Head of caudate nucleus (tissue), 42 donors: Measurements from ENCODE around the gene MCM5.

Source experiments
- DNase-seq, 42 donors: peaks; one replicate each; pipeline versions ENCODE4 v3.0.0 to v3.0.0-alpha.2; 2020 to 2021; ENCODE audit warnings: mixed read lengths in 7 of 42
- intact Hi-C: fragments of 100-400 bp; cut with DNase I; formaldehyde crosslinking; loops from one replicate; pipeline ENCODE4 v1.15.0; 2022

MCM5 gene

GRCh38 chr22:35397095-35397904 is 2.6 kb upstream of the MCM5 start:
- intact Hi-C loops = no loop called here
- DNase-seq = no peak

- intact Hi-C loops = no loop called here
- DNase-seq = no peak
Measured at GRCh38 chr22:35398591-35398973, 1.4 kb upstream of the MCM5 start.

- intact Hi-C loops = no loop called here
- peak in 3 of 42 donors; percentile 9 to 39 (median 14) for DNase-seq
Measured at GRCh38 chr22:35399114-35399677, 744 bp upstream of the MCM5 start.

- intact Hi-C loops = no loop called here
- DNase-seq = no peak
Measured at GRCh38 chr22:35400501-35400790, 506 bp downstream of the MCM5 start.

DNA sequence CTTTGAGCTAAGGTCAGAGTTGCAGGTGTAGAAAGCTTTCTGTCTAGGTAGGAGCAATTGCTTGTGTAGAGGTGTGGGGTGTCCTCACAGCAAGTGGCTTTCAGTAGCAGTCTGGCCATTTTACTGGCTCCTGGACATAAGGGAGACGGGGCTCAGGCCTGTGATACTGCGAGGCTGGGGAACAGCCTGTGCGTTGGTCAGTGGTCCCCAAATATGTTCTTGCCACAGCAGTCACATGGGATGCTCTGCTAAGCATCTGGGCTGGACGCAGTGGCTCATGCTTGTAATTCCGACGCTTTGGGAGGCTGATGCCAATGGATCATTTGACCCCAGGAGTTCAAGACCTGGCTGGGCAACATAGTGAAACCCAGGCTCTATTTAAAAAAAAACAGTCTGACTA is 1.9 kb downstream of the MCM5 start:
- intact Hi-C loops = no loop called here
- DNase-seq = no peak

- intact Hi-C loops = no loop called here
Measured at GRCh38 chr22:35403356-35403755, 3.4 kb downstream of the MCM5 start.

GRCh38 chr22:35404176-35404575 is 4.2 kb downstream of the MCM5 start:
- DNase-seq = no peak
- intact Hi-C loops = no loop called here

More at GRCh38 chr22:35403356-35403755, 3.4 kb downstream of the MCM5 start:
- DNase-seq = no peak

- intact Hi-C loops = no loop called here
- no peak for DNase-seq
Measured at GRCh38 chr22:35406443-35406842, 6.5 kb downstream of the MCM5 start.

DNA sequence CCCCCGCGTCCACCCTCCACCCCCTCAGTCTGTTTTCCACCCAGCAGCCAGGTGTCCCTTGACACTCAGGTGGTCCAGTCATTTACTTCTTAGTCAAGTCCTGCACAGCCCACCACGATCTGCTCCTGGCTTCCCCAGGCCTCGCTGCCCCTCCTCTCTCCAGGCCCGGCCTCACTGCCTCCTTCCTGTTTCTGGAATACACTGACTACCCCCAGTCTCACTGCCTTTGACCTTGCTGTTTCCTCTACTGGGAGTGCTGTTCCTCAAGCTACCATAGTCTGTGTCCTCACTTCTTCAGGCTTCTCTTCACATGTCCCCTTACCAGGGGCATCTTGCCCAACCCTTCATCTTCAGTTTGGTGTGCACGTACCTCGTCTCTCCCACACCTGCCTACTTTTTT is 7.4 kb downstream of the MCM5 start:
- intact Hi-C loops = no loop called here
- DNase-seq = no peak

- peak in 37 of 42 donors; percentile 11 to 72 (median 45) for DNase-seq
- intact Hi-C loops = no loop called here
Measured at GRCh38 chr22:35409783-35410662, 10.1 kb downstream of the MCM5 start.

GRCh38 chr22:35410663-35411034 is 10.7 kb downstream of the MCM5 start:
- no peak for DNase-seq
- intact Hi-C loops = no loop called here

DNA sequence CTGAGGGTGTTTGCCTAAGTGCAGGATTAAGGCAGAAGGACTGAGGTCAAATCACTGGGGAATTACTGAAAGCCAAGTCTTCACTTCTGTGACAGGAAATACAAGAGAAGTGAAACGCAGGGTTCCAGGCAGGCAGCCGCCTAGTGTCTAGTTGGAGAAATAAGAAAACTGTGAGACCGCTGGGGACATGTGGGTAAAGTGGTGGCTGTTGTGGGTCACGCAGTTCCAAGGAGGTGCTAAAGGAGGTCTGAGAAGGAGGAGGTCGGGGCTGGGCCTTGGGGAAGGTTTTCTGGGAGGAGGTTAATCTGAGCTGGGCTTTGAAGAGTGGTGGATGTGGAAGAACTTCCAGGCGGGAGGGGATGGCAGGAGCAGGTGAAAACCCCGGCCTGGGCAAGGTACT is 11.2 kb downstream of the MCM5 start:
- intact Hi-C loops = no loop called here
- peak in 5 of 42 donors; percentile 15 to 31 (median 19) for DNase-seq

GRCh38 chr22:35413624-35414023 is 13.7 kb downstream of the MCM5 start:
- no peak for DNase-seq
- intact Hi-C loops = no loop called here

DNA sequence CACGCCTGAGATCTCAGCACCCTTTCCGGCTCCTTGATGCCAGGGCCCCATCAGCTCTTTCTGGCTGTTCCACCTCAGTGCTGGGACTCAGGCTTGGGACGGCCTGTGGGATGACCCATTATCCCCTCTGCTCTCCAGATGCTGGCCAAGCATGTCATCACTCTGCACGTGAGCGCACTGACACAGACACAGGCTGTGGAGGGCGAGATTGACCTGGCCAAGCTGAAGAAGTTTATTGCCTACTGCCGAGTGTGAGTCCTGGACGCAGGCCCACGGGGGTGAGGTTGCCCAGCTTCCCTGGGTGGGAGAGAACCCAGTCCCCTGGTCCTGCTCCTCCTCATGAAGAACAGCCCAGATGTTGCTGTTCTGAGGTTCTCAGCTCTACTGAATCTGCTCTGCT is 17.7 kb downstream of the MCM5 start:
- no peak for DNase-seq
- intact Hi-C loops = no loop called here

DNA sequence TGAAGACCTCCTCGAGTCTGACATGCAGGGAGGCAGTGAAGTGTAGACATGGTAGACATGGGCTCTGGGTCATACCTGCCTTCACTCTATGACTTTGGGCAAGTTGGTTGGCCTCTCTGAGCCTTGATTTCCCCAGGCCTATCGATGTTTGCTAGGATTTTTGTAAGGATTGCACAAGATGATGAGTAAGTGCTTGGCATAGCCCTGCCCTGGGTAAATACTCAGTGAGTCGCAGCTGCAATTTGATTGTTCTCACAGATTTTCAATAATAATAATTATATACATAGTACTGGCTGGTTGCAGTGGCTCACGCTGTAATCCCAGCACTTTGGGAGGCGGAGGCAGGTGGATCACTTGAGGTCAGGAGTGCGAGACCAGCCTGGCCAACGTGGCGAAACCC is 18.1 kb downstream of the MCM5 start:
- no peak for DNase-seq
- intact Hi-C loops = no loop called here

- intact Hi-C loops = no loop called here
- DNase-seq = no peak
Measured at GRCh38 chr22:35418731-35419130, 18.8 kb downstream of the MCM5 start.

GRCh38 chr22:35419756-35420155 is 19.8 kb downstream of the MCM5 start:
- intact Hi-C loops = no loop called here

GRCh38 chr22:35421121-35421520 is 21.2 kb downstream of the MCM5 start:
- DNase-seq = no peak
- intact Hi-C loops = no loop called here

More at GRCh38 chr22:35419756-35420155, 19.8 kb downstream of the MCM5 start:
- no peak for DNase-seq

DNA sequence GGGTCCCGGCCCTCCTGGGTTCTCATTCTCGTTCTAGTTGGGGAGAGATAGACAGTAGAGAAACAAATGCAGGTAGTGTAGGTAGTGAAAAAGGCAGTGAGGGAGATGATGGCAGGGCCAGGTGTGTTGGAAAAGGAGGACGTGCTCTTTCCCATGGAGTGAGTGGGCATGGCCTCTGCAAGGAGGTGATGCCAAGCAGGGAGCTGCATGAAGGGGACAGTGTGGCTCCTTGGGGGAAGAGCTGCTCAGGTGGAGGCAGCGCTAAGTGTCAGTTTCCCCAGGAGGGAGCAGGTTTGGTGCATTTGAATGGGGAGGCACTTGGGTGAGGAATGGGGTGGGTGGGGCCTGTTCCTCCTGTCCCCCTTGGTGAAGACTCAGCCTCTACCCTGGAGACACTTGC is 22.2 kb downstream of the MCM5 start:
- DNase-seq = no peak
- intact Hi-C loops = no loop called here

DNA sequence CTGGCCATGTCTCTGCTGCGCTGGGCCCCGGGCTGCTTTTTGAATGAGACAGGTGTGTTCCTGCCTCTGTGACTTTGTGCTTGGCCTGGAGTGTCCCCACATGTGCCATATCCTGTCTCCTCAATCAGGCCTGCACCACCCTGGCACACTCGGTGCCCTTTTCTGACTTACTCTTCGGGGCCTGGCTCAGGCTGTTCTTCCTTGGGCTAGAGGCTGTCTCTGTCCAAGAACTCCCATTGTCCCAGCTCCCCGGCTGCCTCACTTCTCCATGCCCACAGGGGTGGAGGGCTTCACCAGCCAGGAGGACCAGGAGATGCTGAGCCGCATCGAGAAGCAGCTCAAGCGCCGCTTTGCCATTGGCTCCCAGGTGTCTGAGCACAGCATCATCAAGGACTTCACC is 23.0 kb downstream of the MCM5 start:
- intact Hi-C loops = no loop called here
- no peak for DNase-seq
